CD14-positive monocyte (primary cell): ENCODE results near the gene TSPAN10. TPM values are rescaled to one million over a fixed set of nuclear protein-coding genes. Genes with fewer than 3 reads are reported as not detected.

Source experiments
- DNase-seq, 3 donors: peaks; one replicate each; pipeline ENCODE4 v3.0.0-alpha.2; 2011 to 2022
- H2AFZ ChIP-seq: 2 replicates; pipeline ENCODE4 v1.6.0; 2012; ENCODE audit warnings: mild to moderate bottlenecking, low read depth, low read length, inconsistent platforms; ENCODE audit not compliant: insufficient read depth, poor library complexity, severe bottlenecking
- H3K27ac ChIP-seq, 2 donors: 1 replicate in 1 of 2; 2 replicates in 1 of 2; pipeline ENCODE4 v1.5.1; 2012 to 2013; ENCODE audit warnings: low read length in 2 of 2, control low read depth in 1 of 2, inconsistent platforms in 1 of 2, low read depth in 1 of 2, mild to moderate bottlenecking in 1 of 2
- H3K27me3 ChIP-seq, 2 donors: one replicate each; pipeline versions ENCODE4 v1.6.0 to v1.6.1; 2011 to 2013; ENCODE audit warnings: low read length in 2 of 2; ENCODE audit not compliant: control insufficient read depth in 2 of 2, insufficient read depth in 2 of 2
- H3K36me3 ChIP-seq, 2 donors: replicated peaks in 1 of 2; 1 replicate in 1 of 2; 2 replicates in 1 of 2; pipeline versions ENCODE4 v1.5.1 to v1.6.1; 2012 to 2013; ENCODE audit warnings: low read length in 2 of 2, control low read depth in 1 of 2, inconsistent platforms in 1 of 2, mild to moderate bottlenecking in 1 of 2; ENCODE audit not compliant: insufficient read depth in 2 of 2, control insufficient read depth in 1 of 2
- H3K4me1 ChIP-seq, 2 donors: 1 replicate in 1 of 2; 2 replicates in 1 of 2; pipeline versions ENCODE4 v1.5.1 to v1.6.1; 2012 to 2013; ENCODE audit warnings: low read length in 2 of 2, control low read depth in 1 of 2, inconsistent platforms in 1 of 2, mild to moderate bottlenecking in 1 of 2, moderate library complexity in 1 of 2; ENCODE audit not compliant: insufficient read depth in 2 of 2, control insufficient read depth in 1 of 2
- H3K4me2 ChIP-seq: replicated peaks from 2 replicates; pipeline ENCODE3; 2012; ENCODE audit warnings: low read length, moderate library complexity, mild to moderate bottlenecking; ENCODE audit not compliant: poor library complexity, severe bottlenecking; ENCODE audit errors: extremely low read depth
- H3K4me3 ChIP-seq, 3 experiments: fragments of 200-600 bp in 1 of 3; sonication (generic) in 1 of 3; replicated peaks in 1 of 3; 1 replicate in 2 of 3; 2 replicates in 1 of 3; pipeline ENCODE4 v1.5.1; 2011 to 2013; ENCODE audit warnings: low read length in 3 of 3, mild to moderate bottlenecking in 3 of 3, control low read depth in 2 of 3, low read depth in 2 of 3, inconsistent platforms in 1 of 3, moderate library complexity in 1 of 3
- H3K79me2 ChIP-seq: 2 replicates; pipeline ENCODE4 v1.6.0; 2012; ENCODE audit warnings: mild to moderate bottlenecking, control low read depth, inconsistent platforms, low read length, moderate library complexity; ENCODE audit not compliant: insufficient read depth
- H3K9ac ChIP-seq: 2 replicates; pipeline ENCODE4 v1.6.0; 2017; ENCODE audit warnings: low read length, mild to moderate bottlenecking; ENCODE audit not compliant: insufficient read depth, poor library complexity, severe bottlenecking
- H3K9me3 ChIP-seq, 2 donors: replicated peaks in 1 of 2; 1 replicate in 1 of 2; 2 replicates in 1 of 2; pipeline versions ENCODE4 v1.5.1 to v1.6.1; 2012 to 2013; ENCODE audit warnings: low read length in 2 of 2, control low read depth in 1 of 2; ENCODE audit not compliant: control insufficient read depth in 1 of 2, insufficient read depth in 1 of 2
- H4K20me1 ChIP-seq: 2 replicates; pipeline ENCODE4 v1.6.0; 2012; ENCODE audit warnings: mild to moderate bottlenecking, low read length, control low read depth, moderate library complexity; ENCODE audit not compliant: insufficient read depth
- H3K27ac Mint-ChIP-seq, 7 donors: one replicate each; pipeline ENCODE4 v1.8.0; 2020; ENCODE audit warnings: mild to moderate bottlenecking in 7 of 7, mixed read lengths in 7 of 7, moderate library complexity in 6 of 7, inconsistent platforms in 2 of 7
- H3K27me3 Mint-ChIP-seq, 3 donors: one replicate each; pipeline ENCODE4 v1.8.0; 2021 to 2022; ENCODE audit warnings: low read depth in 3 of 3, mild to moderate bottlenecking in 3 of 3, mixed read lengths in 3 of 3, moderate library complexity in 3 of 3, inconsistent platforms in 1 of 3
- H3K36me3 Mint-ChIP-seq, 2 donors: one replicate each; pipeline ENCODE4 v1.8.0; 2020; ENCODE audit warnings: mixed read lengths in 2 of 2, inconsistent platforms in 1 of 2, mild to moderate bottlenecking in 1 of 2
- H3K4me1 Mint-ChIP-seq: one replicate; pipeline ENCODE4 v1.8.0; 2020; ENCODE audit warnings: mild to moderate bottlenecking, mixed read lengths
- H3K4me3 Mint-ChIP-seq, 2 donors: one replicate each; pipeline ENCODE4 v1.8.0; 2020; ENCODE audit warnings: mild to moderate bottlenecking in 2 of 2, mixed read lengths in 2 of 2, moderate library complexity in 1 of 2
- H3K9me3 Mint-ChIP-seq, 7 donors: one replicate each; pipeline ENCODE4 v1.8.0; 2020 to 2022; ENCODE audit warnings: mixed read lengths in 7 of 7, mild to moderate bottlenecking in 6 of 7, moderate library complexity in 6 of 7, inconsistent platforms in 2 of 7
- CTCF ChIP-seq: fragments of 200-600 bp; IDR thresholded peaks from one replicate; pipeline ENCODE4 v1.8.0; 2022; ENCODE audit warnings: antibody characterized with exemption, mild to moderate bottlenecking
- WGBS: methylation state at CpG from one replicate; pipeline ENCODE4 v1.1.5; 2013; ENCODE audit warnings: missing lambda C conversion rate; ENCODE audit not compliant: insufficient coverage; 5-methylcytosine and 5-hydroxymethylcytosine counted together
- intact Hi-C, 2 donors: fragments of 100-400 bp; cut with micrococcal nuclease; formaldehyde crosslinking; loops; one replicate each; pipeline versions ENCODE4 v1.15.0 to v1.15.1; 2023
- polyA plus RNA-seq, 3 donors: library from polyadenylated mRNA; depleted of rRNA in 1 of 3; unstranded in 2 of 3; stranded (reverse) in 1 of 3; fragments of 300-500 nt in 2 of 3; fragments of >200 nt in 1 of 3; fragmentation: Illumina TruSeq in 2 of 3; gene quantifications; 1 replicate in 2 of 3; 2 replicates in 1 of 3; pipeline ENCODE4 v1.2.3, GENCODE V29; 2012 to 2021

The TSPAN10 gene
- polyA plus RNA-seq, 3 donors, result not detected

- H3K9ac ChIP-seq, result no peak overlapping the region
These were observed 7.5 kb downstream of the TSPAN10 start for GRCh38 chr17:81644496-81644895.

More at GRCh38 chr17:81644496-81644895, 7.5 kb downstream of the TSPAN10 start:
- H3K4me3 Mint-ChIP-seq, result no peak overlapping the region
- TF ChIP-seq CTCF, result no peak
- no peak overlapping the region for H3K27ac Mint-ChIP-seq
- H3K79me2 ChIP-seq, result no peaks in the 10 kb centered on the region
- H4K20me1 ChIP-seq, result no peaks in the 10 kb centered on the region
- H3K27me3 Mint-ChIP-seq, result peaks cover 27 to 34% (median 33%) of the 10 kb centered on the region in 3 donors
- 95% methylated on average over 11 of the region's 15 CpGs for WGBS
- H3K4me2 ChIP-seq, result no peak overlapping the region
- intact Hi-C loops, result no loop called here
- no peak for DNase-seq
- peaks cover 2 to 6% of the 10 kb centered on the region in 2 donors for H3K36me3 Mint-ChIP-seq
- H3K27ac ChIP-seq, result no peak overlapping the region
- no peaks in the 10 kb centered on the region for H3K4me1 ChIP-seq
- no peak overlapping the region for H3K4me3 ChIP-seq
- peaks cover 11 to 27% of the 10 kb centered on the region in 2 donors for H3K27me3 ChIP-seq
- H3K9me3 ChIP-seq, result peaks cover 12 to 13% of the 10 kb centered on the region in 2 donors
- no peaks in the 10 kb centered on the region for H3K36me3 ChIP-seq
- H2AFZ ChIP-seq, result peak overlapping the region; percentile 30
- H3K4me1 Mint-ChIP-seq, result no peaks in the 10 kb centered on the region
- peaks cover 10 to 20% (median 14%) of the 10 kb centered on the region in 7 donors for H3K9me3 Mint-ChIP-seq
